Stimulated activated CD4-positive, alpha-beta T cell treated with anti-CD3 and anti-CD28 coated beads, Interleukin-1b, Interleukin-23, amount 100 ng/mL, for 48 hours (primary cell): Measurements from ENCODE around the gene ZNF148.

ENCODE experiments used
- DNase-seq: peaks from one replicate; pipeline ENCODE4 v3.0.0-alpha.2; 2020

ZNF148 gene

GRCh38 chr3:125280668-125281361 lies 94.3 kb downstream of the ZNF148 start:
- no peak for DNase-seq

GRCh38 chr3:125278155-125278554 lies 97.0 kb downstream of the ZNF148 start:
- DNase-seq = no peak

GRCh38 chr3:125271127-125271526 lies 104.0 kb downstream of the ZNF148 start:
- no peak for DNase-seq

- DNase-seq = no peak
These were observed 107.7 kb downstream of the ZNF148 start for GRCh38 chr3:125267460-125267859.

GRCh38 chr3:125266971-125267370 lies 108.2 kb downstream of the ZNF148 start:
- no peak for DNase-seq

- DNase-seq = no peak
These were observed 113.0 kb downstream of the ZNF148 start for GRCh38 chr3:125262161-125262560.

GRCh38 chr3:125261031-125261430 lies 114.1 kb downstream of the ZNF148 start:
- DNase-seq = no peak

GRCh38 chr3:125260158-125260557 lies 115.0 kb downstream of the ZNF148 start:
- DNase-seq = no peak

- DNase-seq = no peak
These were observed 117.6 kb downstream of the ZNF148 start for GRCh38 chr3:125257536-125257935.

GRCh38 chr3:125256675-125257074 lies 118.5 kb downstream of the ZNF148 start:
- no peak for DNase-seq

- no peak for DNase-seq
These were observed 124.2 kb downstream of the ZNF148 start for GRCh38 chr3:125250973-125251372.

GRCh38 chr3:125246237-125246636 lies 128.9 kb downstream of the ZNF148 start:
- DNase-seq = no peak

GRCh38 chr3:125245521-125245920 lies 129.6 kb downstream of the ZNF148 start:
- no peak for DNase-seq

GRCh38 chr3:125240496-125240895 lies 134.6 kb downstream of the ZNF148 start:
- no peak for DNase-seq

- DNase-seq = no peak
These were observed 135.9 kb downstream of the ZNF148 start for GRCh38 chr3:125239266-125239665.

- no peak for DNase-seq
These were observed 136.4 kb downstream of the ZNF148 start for GRCh38 chr3:125238759-125239158.

- DNase-seq = no peak
These were observed 138.7 kb downstream of the ZNF148 start for GRCh38 chr3:125236331-125236903.

- DNase-seq = no peak
These were observed 140.3 kb downstream of the ZNF148 start for GRCh38 chr3:125234831-125235230.

- DNase-seq = no peak
These were observed 142.7 kb downstream of the ZNF148 start for GRCh38 chr3:125232401-125232800.

- no peak for DNase-seq
These were observed 143.2 kb downstream of the ZNF148 start for GRCh38 chr3:125231895-125232294.

- DNase-seq = no peak
These were observed 145.4 kb downstream of the ZNF148 start for GRCh38 chr3:125229707-125230106.

- DNase-seq = no peak
These were observed 146.0 kb downstream of the ZNF148 start for GRCh38 chr3:125229168-125229567.

- DNase-seq = no peak
These were observed 153.3 kb downstream of the ZNF148 start for GRCh38 chr3:125221831-125222230.

GRCh38 chr3:125220727-125221429 lies 154.2 kb downstream of the ZNF148 start:
- DNase-seq = no peak
